K562 (cell line): ENCODE results near the gene RIPOR2. TPM values are rescaled to one million over a fixed set of nuclear protein-coding genes. Genes with fewer than 3 reads are reported as not detected.

Source experiments
- ATAC-seq: fragments of 200-7000 bp; cut with Tn5 transposase; 3 replicates; pipeline ENCODE4 v1.9.1; 2020; ENCODE audit warnings: moderate library complexity
- BruUV-seq: library from RNA; stranded (reverse); fragments of 400-500 nt; replicated peaks from 2 replicates; lab custom pipeline; 2021; lab: Mats Ljungman, UMichigan
- CTCF ChIA-PET: fragments of 300-600 bp; formaldehyde crosslinking; extraction: SDS; loops from one replicate; lab custom pipeline; 2021; ENCODE audit warnings: low intra/inter-chr PET ratio; lab: Yijun Ruan, JAX
- POLR2A ChIA-PET: fragments of 300-600, 350-650 bp; sonication (Branson Sonifier 250); formaldehyde crosslinking; extraction: SDS; loops from one replicate; lab custom pipeline; 2021; ENCODE audit warnings: antibody characterized with exemption, inconsistent platforms; lab: Yijun Ruan, JAX
- DNase-seq, 4 experiments: peaks; one replicate each; pipeline versions ENCODE4 v3.0.0 to v3.0.0-alpha.2; 2011 to 2018; ENCODE audit warnings: low spot score in 3 of 4, mixed read lengths in 3 of 4; ENCODE audit errors: extremely low read depth in 1 of 4
- FAIRE-seq: peaks from 2 replicates; lab custom pipeline; 2011; peaks lifted over from hg19 to GRCh38; lab: Jason Lieb, UNC
- H2AFZ ChIP-seq: 2 replicates; pipeline ENCODE4 v1.6.0; 2011; ENCODE audit warnings: low read depth, low read length, control low read depth, inconsistent platforms
- H3K27ac ChIP-seq: fragments of 200-600 bp; 3 replicates; pipeline ENCODE4 v1.8.0; 2011; ENCODE audit warnings: low read depth, mild to moderate bottlenecking, control low read depth, inconsistent platforms, low read length, moderate library complexity, mixed read lengths; ENCODE audit errors: extremely low read depth
- H3K27me3 ChIP-seq, 2 experiments: fragments of 300-600 bp in 1 of 2; 2 replicates in 1 of 2; 3 replicates in 1 of 2; pipeline versions ENCODE4 v1.6.0 to v1.8.0; 2011; ENCODE audit warnings: inconsistent platforms in 2 of 2, low read length in 2 of 2, mild to moderate bottlenecking in 1 of 2, mixed read lengths in 1 of 2, moderate library complexity in 1 of 2; ENCODE audit not compliant: control insufficient read depth in 2 of 2, insufficient read depth in 2 of 2
- H3K36me3 ChIP-seq: fragments of 300-600 bp; 3 replicates; pipeline ENCODE4 v1.8.0; 2011; ENCODE audit warnings: mild to moderate bottlenecking, low read length, inconsistent platforms; ENCODE audit not compliant: control insufficient read depth, insufficient read depth
- H3K4me1 ChIP-seq, 2 experiments: fragments of 200-600 bp in 1 of 2; replicated peaks in 1 of 2; 2 replicates in 1 of 2; 3 replicates in 1 of 2; pipeline versions ENCODE4 v1.5.1 to v1.8.0; 2011; ENCODE audit warnings: inconsistent platforms in 2 of 2, low read length in 2 of 2, mild to moderate bottlenecking in 1 of 2, mixed read lengths in 1 of 2, moderate library complexity in 1 of 2; ENCODE audit not compliant: control insufficient read depth in 2 of 2, insufficient read depth in 2 of 2
- H3K4me2 ChIP-seq: 2 replicates; pipeline ENCODE4 v1.6.1; 2011; ENCODE audit warnings: low read length, control low read depth, inconsistent platforms, mixed read lengths; ENCODE audit not compliant: insufficient read depth
- H3K4me3 ChIP-seq: fragments of 200-600 bp; sonication (generic), shearing (Covaris generic); 2 replicates; pipeline ENCODE4 v1.5.1; 2016; ENCODE audit warnings: control low read depth, inconsistent platforms
- H3K79me2 ChIP-seq: fragments of 200-600 bp; 3 replicates; pipeline ENCODE4 v1.8.0; 2011; ENCODE audit warnings: low read length, inconsistent platforms; ENCODE audit not compliant: control insufficient read depth, insufficient read depth
- H3K9ac ChIP-seq, 2 experiments: 2 replicates each; pipeline versions ENCODE4 v1.6.0 to v1.6.1; 2011; ENCODE audit warnings: low read depth in 2 of 2, low read length in 2 of 2, control low read depth in 1 of 2, inconsistent platforms in 1 of 2, mild to moderate bottlenecking in 1 of 2, mixed read lengths in 1 of 2; ENCODE audit not compliant: insufficient read depth in 1 of 2
- H3K9me1 ChIP-seq: one replicate; pipeline ENCODE4 v1.6.0; 2011; ENCODE audit warnings: inconsistent platforms, mild to moderate bottlenecking, low read length, moderate library complexity; ENCODE audit not compliant: control insufficient read depth, insufficient read depth
- H3K9me3 ChIP-seq: replicated peaks from 2 replicates; pipeline ENCODE4 v1.5.1; 2011; ENCODE audit warnings: low read depth, low read length, inconsistent platforms; ENCODE audit not compliant: control insufficient read depth, insufficient read depth
- H4K20me1 ChIP-seq: replicated peaks from 2 replicates; pipeline ENCODE4 v1.6.1; 2011; ENCODE audit warnings: low read length, inconsistent platforms, mixed read lengths; ENCODE audit not compliant: control insufficient read depth, insufficient read depth
- CBX5 ChIP-seq: IDR thresholded peaks from 2 replicates; pipeline ENCODE4 v1.6.1; 2014; ENCODE audit warnings: low read depth, borderline replicate concordance
- E2F5 ChIP-seq: sonication (generic); formaldehyde crosslinking; IDR thresholded peaks from 2 replicates; pipeline ENCODE4 v1.8.0; 2022; ENCODE audit warnings: mild to moderate bottlenecking, missing genetic modification reagents
- KDM2B ChIP-seq: fragments of 250-450 bp; sonication (Bioruptor Pico); IDR thresholded peaks from 2 replicates; pipeline ENCODE4 v1.8.0; 2021; ENCODE audit warnings: mild to moderate bottlenecking, moderate library complexity
- POLR2AphosphoS5 ChIP-seq: IDR thresholded peaks from 2 replicates; pipeline ENCODE4 v1.6.1; 2011; ENCODE audit warnings: mild to moderate bottlenecking, low read depth, low read length, moderate library complexity; ENCODE audit not compliant: control insufficient read depth, insufficient read depth
- RBFOX2 ChIP-seq: fragments of 200-400 bp; formaldehyde crosslinking; IDR thresholded peaks from 2 replicates; pipeline ENCODE4 v1.6.1; 2017; ENCODE audit warnings: low read depth, mild to moderate bottlenecking, low read length, moderate library complexity
- SIX5 ChIP-seq, 2 experiments: IDR thresholded peaks; 2 replicates each; pipeline ENCODE4 v1.6.1; 2011; ENCODE audit warnings: low read length in 2 of 2, borderline replicate concordance in 1 of 2, low read depth in 1 of 2, mild to moderate bottlenecking in 1 of 2, moderate library complexity in 1 of 2; ENCODE audit not compliant: insufficient read depth in 1 of 2
- TOE1 ChIP-seq, 2 experiments: fragments of 450-650 bp in 1 of 2; sonication (generic) in 1 of 2; formaldehyde crosslinking in 1 of 2; IDR thresholded peaks; 2 replicates each; pipeline versions ENCODE4 v1.7.1 to v1.8.0; 2016 to 2022; ENCODE audit warnings: borderline replicate concordance in 2 of 2, mild to moderate bottlenecking in 2 of 2, antibody characterized with exemption in 1 of 2, inconsistent platforms in 1 of 2, low read depth in 1 of 2, missing genetic modification reagents in 1 of 2, moderate library complexity in 1 of 2
- XRCC5 ChIP-seq: fragments of 200-400 bp; formaldehyde crosslinking; IDR thresholded peaks from 2 replicates; pipeline ENCODE4 v1.6.1; 2017; ENCODE audit warnings: low read depth, mild to moderate bottlenecking, low read length
- ZBTB33 ChIP-seq: sonication (generic); formaldehyde crosslinking; IDR thresholded peaks from 2 replicates; pipeline ENCODE4 v1.8.1; 2023; ENCODE audit warnings: mild to moderate bottlenecking, missing genetic modification reagents
- ZNF263 ChIP-seq: sonication (generic); formaldehyde crosslinking; IDR thresholded peaks from 2 replicates; pipeline ENCODE4 v1.8.0; 2022; ENCODE audit warnings: mild to moderate bottlenecking, missing genetic modification reagents, borderline replicate concordance
- ZNF311 ChIP-seq: fragments of 250-450 bp; sonication (Bioruptor Pico); IDR thresholded peaks from 2 replicates; pipeline ENCODE4 v1.4.0; 2020; ENCODE audit warnings: mild to moderate bottlenecking, moderate library complexity
- ZNF785 ChIP-seq: fragments of 250-450 bp; sonication (Bioruptor Pico); IDR thresholded peaks from 2 replicates; pipeline ENCODE4 v1.4.0; 2020; ENCODE audit warnings: mild to moderate bottlenecking
- WGBS: fragments of 100-300 bp; shearing (Covaris generic); methylation state at CpG from one replicate; pipeline ENCODE4 v1.1.6; 2016; ENCODE audit warnings: low coverage, mixed read lengths; ENCODE audit not compliant: insufficient coverage; ENCODE audit errors: missing lambda C conversion rate; 5-methylcytosine and 5-hydroxymethylcytosine counted together
- in situ Hi-C: fragments of 300-500 bp; cut with MboI; formaldehyde crosslinking; loops from 4 replicates; pipeline ENCODE4 v1.15.0; 2018; ENCODE audit warnings: inconsistent platforms, mixed read lengths
- intact Hi-C: fragments of 100-400 bp; cut with micrococcal nuclease; formaldehyde crosslinking; loops from 2 replicates; pipeline ENCODE4 v1.14.2; 2022
- polyA plus RNA-seq, 8 experiments: library from polyadenylated mRNA; depleted of rRNA in 4 of 8; stranded (reverse) in 5 of 8; unstranded in 3 of 8; fragments of >200 nt; fragmentation: Nextera tagmentation in 2 of 8; fragmentation: Illumina TruSeq in 1 of 8; extraction: Ambion mirVana in 2 of 8; extraction: Trizol in 1 of 8; gene quantifications; 2 replicates each; pipeline versions ENCODE4 v1.2.1 to v1.2.3, GENCODE V29; 2011 to 2014; ENCODE audit warnings: inconsistent platforms in 1 of 8, missing spikeins in 1 of 8
- total RNA-seq, 7 experiments: library from RNA; depleted of rRNA in 6 of 7; stranded (reverse); fragments of >200 nt in 6 of 7; fragmentation: Illumina TruSeq in 2 of 7; extraction: Trizol in 2 of 7; gene quantifications; 2 replicates each; pipeline versions ENCODE4 v1.2.1 to v1.2.3, GENCODE V29; 2011 to 2021; ENCODE audit warnings: low replicate concordance in 1 of 7

The RIPOR2 gene
- total and polyA plus RNA-seq, 9 of the 15 experiments (the other 6 are each of a cell fraction or from before 2014, with no cell fraction given), result 0.04 to 1.0 (median 0.47) TPM; not detected in 2

- POLR2A ChIA-PET, result interaction anchor here (0.6 to 1.2 kb wide), 3 partner anchors 11 to 819 kb away, joined by 3 to 5 read pairs (median 3); no protein-coding TSS in a partner anchor
- no peak for TF ChIP-seq ZNF263 (CRISPR knock-in tag)
- no peak for TF ChIP-seq E2F5 (CRISPR knock-in tag)
- TF ChIP-seq KDM2B (CRISPR knock-in tag), result no peak
- TF ChIP-seq XRCC5, result no peak
- TF ChIP-seq POLR2AphosphoS5, result no peak
- TF ChIP-seq CBX5, result no peak
- no peak for TF ChIP-seq TOE1 (IDR thresholded peaks at IDR 0.05; ENCODE audit: borderline replicate concordance)
- no peak for TF ChIP-seq TOE1 (CRISPR knock-in tag; IDR thresholded peaks at IDR 0.05; ENCODE audit: borderline replicate concordance, low read depth)
- no peak for TF ChIP-seq ZNF785 (CRISPR knock-in tag)
- TF ChIP-seq ZNF311 (CRISPR knock-in tag), result no peak
- TF ChIP-seq SIX5 (IDR thresholded peaks at IDR 0.05; ENCODE audit: borderline replicate concordance in 1 of 2, insufficient read depth in 1 of 2, low read depth in 1 of 2, low read length in 2 of 2), result no peak
- no peak for TF ChIP-seq RBFOX2
- no peak for TF ChIP-seq ZBTB33 (CRISPR knock-in tag)
- TF ChIP-seq, all 486 proteins: peak for 0
- Histone ChIP-seq H3K4me3 (no peak overlapping the region), H3K9ac (no peak overlapping the region), H3K27me3 (peaks cover 20 to 51% of the 10 kb centered on the region in 2 experiments; a peak in 4 of 5 replicates), H3K79me2 (no peaks in the 10 kb centered on the region), H2AFZ (no peak overlapping the region), H3K9me1 (no peaks in the 10 kb centered on the region), H3K9me3 (no peaks in the 10 kb centered on the region), H4K20me1 (no peaks in the 10 kb centered on the region), H3K27ac (no peak overlapping the region), H3K4me2 (no peak overlapping the region), H3K36me3 (no peaks in the 10 kb centered on the region), H3K4me1 (no peaks in the 10 kb centered on the region)
- CTCF ChIA-PET, result no interaction called here
- ATAC-seq, result no peak
- FAIRE-seq, result no peak
- in situ Hi-C loops, result no loop called here
- BruUV-seq, result no TSS peak
- 0% methylated on average over 6 of the region's 7 CpGs for WGBS
- intact Hi-C loops, result loop anchor here (10.0 kb wide), 2 partner anchors 265 to 755 kb away; no protein-coding TSS in a partner anchor
- DNase-seq, result no peak
Observed at GRCh38 chr6:24849713-24850112, 86.0 kb downstream of the RIPOR2 start.
